Pancreas (tissue), 10 donors: Measurements from ENCODE around the gene ALG6. TPM values are rescaled to one million over a fixed set of nuclear protein-coding genes. Genes with fewer than 3 reads are reported as not detected.

ENCODE experiments used
- ATAC-seq, 4 donors: fragments of 200-7000 bp; cut with Tn5 transposase; one replicate each; pipeline versions ENCODE4 v1.8.0 to v1.9.1; 2020; ENCODE audit warnings: mild to moderate bottlenecking in 4 of 4, moderate library complexity in 4 of 4
- DNase-seq, 6 donors: peaks; one replicate each; pipeline ENCODE4 v3.0.0-alpha.2; 2020
- FAIRE-seq: peaks from 2 replicates; lab custom pipeline; 2012; peaks lifted over from hg19 to GRCh38; lab: Jason Lieb, UNC
- H3K27ac ChIP-seq, 4 donors: fragments of 200-600 bp; sonication (generic); 1 replicate in 3 of 4; 2 replicates in 1 of 4; pipeline versions ENCODE4 v1.5.0 to v1.8.0; 2020
- H3K27me3 ChIP-seq, 4 donors: fragments of 200-600 bp; one replicate each; pipeline ENCODE4 v1.8.0; 2021
- H3K36me3 ChIP-seq, 3 donors: fragments of 200-600 bp; sonication (generic) in 1 of 3; one replicate each; pipeline versions ENCODE4 v1.5.0 to v1.8.0; 2020 to 2021
- H3K4me1 ChIP-seq, 3 donors: fragments of 200-600 bp; one replicate each; pipeline ENCODE4 v1.8.0; 2021
- H3K4me3 ChIP-seq, 4 donors: fragments of 200-600 bp; sonication (generic) in 2 of 4; one replicate each; pipeline versions ENCODE4 v1.5.0 to v1.8.0; 2020 to 2021
- H3K9me3 ChIP-seq, 4 donors: fragments of 200-600 bp; one replicate each; pipeline ENCODE4 v1.8.0; 2021
- CTCF ChIP-seq, 4 donors: fragments of 200-600 bp; sonication (generic) in 3 of 4; IDR thresholded peaks; one replicate each; pipeline versions ENCODE4 v1.5.0 to v1.8.0; 2021; ENCODE audit warnings: antibody characterized with exemption in 4 of 4
- WGBS, 2 donors: extraction: QIAGEN DNeasy Blood & Tissue Kit; methylation state at CpG; one replicate each; pipeline ENCODE4 v1.1.7; 2013; 5-methylcytosine and 5-hydroxymethylcytosine counted together
- intact Hi-C, 3 donors: fragments of 100-400 bp; cut with DNase I; formaldehyde crosslinking; loops; one replicate each; pipeline versions ENCODE4 v1.11.1 to v1.14.2; 2022
- polyA plus RNA-seq, 2 donors: library from polyadenylated mRNA; stranded (reverse); fragments of 200-250 nt; gene quantifications; one replicate each; pipeline ENCODE4 v1.2.3, GENCODE V29; 2013
- total RNA-seq, 6 donors: library from RNA; stranded (reverse); fragmentation: NEBNext Ultra II Directional in 4 of 6; extraction: Animal tissue kit (Norgen Biotek cat#: 25700) in 4 of 6; gene quantifications; one replicate each; pipeline versions ENCODE4 v1.2.1 to v1.2.4, GENCODE V29; 2021 to 2023
- donor health status: healthy with polysubstance abuse.
- donor health status: DM: no; HTN: no; CAD: no; lungs with moderate emphysema.
- donor health status: DM: no; HTN: no; CAD: no.
- donor health status: control.
- donor health status: control.
- donor health status: Bipolar disorder and iron deficiency.
- donor health status: DM: yes; HTN: yes; CAD: no.
- donor health status: DM: no; HTN: no; CAD: no.
- donor health status: DM: no; HTN: no; CAD: no.
- donor health status: DM: yes; HTN: yes; CAD: no.

ALG6 gene
- total and polyA plus RNA-seq, 8 donors, result 3.1 to 11.5 (median 5.2) TPM

- Histone ChIP-seq H3K9me3 (no peaks in the 10 kb centered on the region), H3K27me3 (no peaks in the 10 kb centered on the region), H3K36me3 (peaks cover 0 to 5% (median 0%) of the 10 kb centered on the region in 3 donors), H3K4me1 (no peaks in the 10 kb centered on the region), H3K4me3 (no peak overlapping the region), H3K27ac (no peak overlapping the region)
- FAIRE-seq (no peak), ATAC-seq (no peak), DNase-seq (no peak)
- TF ChIP-seq CTCF (IDR thresholded peaks at IDR 0.05), result no peak
- WGBS, 2 donors, result 89 to 93% methylated on average over 1 of the region's 1 CpG
- intact Hi-C loops, result no loop called here
These were observed 14.3 kb downstream of the ALG6 start for GRCh38 chr1:63381741-63382140.

GRCh38 chr1:63401945-63402344, 34.5 kb downstream of the ALG6 start:
- Histone ChIP-seq H3K4me1 (peaks cover 0 to under 1% (median 0%) of the 10 kb centered on the region in 3 donors), H3K36me3 (no peaks in the 10 kb centered on the region), H3K9me3 (no peaks in the 10 kb centered on the region), H3K27ac (no peak overlapping the region), H3K4me3 (no peak overlapping the region), H3K27me3 (no peaks in the 10 kb centered on the region)
- WGBS, 2 donors, result 73 to 99% methylated on average over 4 of the region's 4 CpGs
- no peak for FAIRE-seq
- no peak for ATAC-seq
- no peak for DNase-seq
- intact Hi-C loops, result no loop called here
- no peak for TF ChIP-seq CTCF (IDR thresholded peaks at IDR 0.05)

GRCh38 chr1:63403386-63403785, 36.0 kb downstream of the ALG6 start:
- Histone ChIP-seq H3K27me3 (no peaks in the 10 kb centered on the region), H3K36me3 (no peaks in the 10 kb centered on the region), H3K4me3 (no peak overlapping the region), H3K27ac (no peak overlapping the region), H3K9me3 (no peaks in the 10 kb centered on the region), H3K4me1 (peaks cover 0 to 7% (median 4%) of the 10 kb centered on the region in 3 donors)
- 62 to 79% methylated on average over 3 of the region's 3 CpGs for WGBS, 2 donors
- intact Hi-C loops, result no loop called here
- FAIRE-seq (no peak), ATAC-seq (no peak), DNase-seq (no peak)
- no peak for TF ChIP-seq CTCF (IDR thresholded peaks at IDR 0.05)

GRCh38 chr1:63405021-63405420, 37.6 kb downstream of the ALG6 start:
- no peak for TF ChIP-seq CTCF (IDR thresholded peaks at IDR 0.05)
- H3K27me3 ChIP-seq, result no peaks in the 10 kb centered on the region
- intact Hi-C loops, result no loop called here
- peaks cover 0 to 7% (median 4%) of the 10 kb centered on the region in 3 donors for H3K4me1 ChIP-seq
- ATAC-seq (no peak), DNase-seq (no peak), FAIRE-seq (no peak)
- no peak overlapping the region for H3K4me3 ChIP-seq
- no peaks in the 10 kb centered on the region for H3K9me3 ChIP-seq
- H3K27ac ChIP-seq, result no peak overlapping the region
- H3K36me3 ChIP-seq, result no peaks in the 10 kb centered on the region

- FAIRE-seq, result no peak
- H3K36me3 ChIP-seq, result no peaks in the 10 kb centered on the region
- H3K27ac ChIP-seq, result no peak overlapping the region
- DNase-seq, result no peak
- ATAC-seq, result no peak
- H3K4me1 ChIP-seq, result peaks cover 0 to 7% (median 4%) of the 10 kb centered on the region in 3 donors
- TF ChIP-seq CTCF (IDR thresholded peaks at IDR 0.05), result no peak
- no peaks in the 10 kb centered on the region for H3K27me3 ChIP-seq
- no peak overlapping the region for H3K4me3 ChIP-seq
- no peaks in the 10 kb centered on the region for H3K9me3 ChIP-seq
- intact Hi-C loops, result no loop called here
These were observed 38.6 kb downstream of the ALG6 start for GRCh38 chr1:63405987-63406386.
